B cell (primary cell): ENCODE data around the gene VSIG10L2. TPM values are rescaled to one million over a fixed set of nuclear protein-coding genes. Genes with fewer than 3 reads are reported as not detected.

Experiments used
- ATAC-seq: fragments of 200-7000 bp; cut with Tn5 transposase; one replicate; pipeline ENCODE4 v1.10.0; 2021; ENCODE audit warnings: low read depth, mild to moderate bottlenecking, moderate number of reproducible peaks, moderate library complexity
- CTCF ChIA-PET: fragments of 350-600 bp; sonication (Branson Sonifier 250); formaldehyde crosslinking; loops from one replicate; lab custom pipeline; 2021; ENCODE audit warnings: antibody characterized with exemption, inconsistent platforms; lab: Charles Lee
- POLR2A ChIA-PET: fragments of 350-600 bp; sonication (Branson Sonifier 250); formaldehyde crosslinking; loops from one replicate; lab custom pipeline; 2021; ENCODE audit warnings: antibody characterized with exemption; lab: Charles Lee
- DNase-seq: peaks from one replicate; pipeline ENCODE4 v3.0.0; 2013
- H2AFZ ChIP-seq: 2 replicates; pipeline ENCODE4 v1.6.1; 2012; ENCODE audit warnings: mild to moderate bottlenecking, low read depth, low read length; ENCODE audit not compliant: insufficient read depth, poor library complexity, severe bottlenecking
- H3K27ac ChIP-seq, 2 donors: 1 replicate in 1 of 2; 2 replicates in 1 of 2; pipeline ENCODE4 v1.5.1; 2012 to 2013; ENCODE audit warnings: low read length in 2 of 2, mild to moderate bottlenecking in 2 of 2, moderate library complexity in 1 of 2
- H3K27me3 ChIP-seq, 4 experiments: fragments of 200-600 bp in 1 of 4; sonication (generic) in 1 of 4; replicated peaks in 1 of 4; 1 replicate in 2 of 4; 2 replicates in 2 of 4; pipeline versions ENCODE4 v1.6.1 to v1.7.0; 2013 to 2016; ENCODE audit warnings: low read length in 3 of 4, mild to moderate bottlenecking in 2 of 4, mixed read lengths in 1 of 4, moderate library complexity in 1 of 4; ENCODE audit not compliant: insufficient read depth in 4 of 4, control insufficient read depth in 3 of 4; ENCODE audit errors: control extremely low read depth in 1 of 4
- H3K36me3 ChIP-seq, 2 experiments: replicated peaks in 1 of 2; 1 replicate in 1 of 2; 2 replicates in 1 of 2; pipeline versions ENCODE4 v1.6.1 to v1.7.1; 2013; ENCODE audit warnings: low read length in 1 of 2; ENCODE audit not compliant: insufficient read depth in 2 of 2, control insufficient read depth in 1 of 2; ENCODE audit errors: control extremely low read depth in 1 of 2, extremely low read depth in 1 of 2
- H3K4me1 ChIP-seq, 2 donors: fragments of 200-600 bp in 1 of 2; sonication (generic) in 1 of 2; 1 replicate in 1 of 2; 2 replicates in 1 of 2; pipeline versions ENCODE4 v1.5.1 to v1.6.1; 2013 to 2017; ENCODE audit warnings: low read length in 2 of 2; ENCODE audit not compliant: control insufficient read depth in 2 of 2, insufficient read depth in 2 of 2
- H3K4me2 ChIP-seq: replicated peaks from 2 replicates; pipeline ENCODE3; 2012; ENCODE audit warnings: mild to moderate bottlenecking, low read depth, low read length; ENCODE audit not compliant: poor library complexity, severe bottlenecking
- H3K4me3 ChIP-seq, 5 experiments: fragments of 200-600 bp in 1 of 5; sonication (generic) in 1 of 5; 1 replicate in 3 of 5; 2 replicates in 2 of 5; pipeline versions ENCODE4 v1.5.1 to v1.7.0; 2011 to 2016; ENCODE audit warnings: low read length in 4 of 5, mild to moderate bottlenecking in 4 of 5, low read depth in 2 of 5, control low read depth in 1 of 5, moderate library complexity in 1 of 5; ENCODE audit not compliant: insufficient read depth in 1 of 5; ENCODE audit errors: control extremely low read depth in 1 of 5, extremely low read depth in 1 of 5
- H3K79me2 ChIP-seq: fragments of 200-600 bp; sonication (generic); one replicate; pipeline ENCODE4 v1.6.0; 2016; ENCODE audit warnings: low read length; ENCODE audit not compliant: control insufficient read depth, insufficient read depth
- H3K9ac ChIP-seq: fragments of 200-600 bp; sonication (generic); 2 replicates; pipeline ENCODE4 v1.6.1; 2017; ENCODE audit warnings: mild to moderate bottlenecking, low read length, moderate library complexity
- H3K9me3 ChIP-seq, 3 donors: one replicate each; pipeline versions ENCODE4 v1.6.1 to v1.7.1; 2013; ENCODE audit warnings: low read length in 2 of 3; ENCODE audit not compliant: control insufficient read depth in 2 of 3, insufficient read depth in 1 of 3; ENCODE audit errors: control extremely low read depth in 1 of 3
- H4K20me1 ChIP-seq: 2 replicates; pipeline ENCODE4 v1.6.0; 2012; ENCODE audit warnings: mild to moderate bottlenecking, low read length; ENCODE audit not compliant: insufficient read depth, control insufficient read depth, poor library complexity, severe bottlenecking
- H3K27ac Mint-ChIP-seq: one replicate; pipeline ENCODE4 v1.8.0; 2021; ENCODE audit warnings: mixed read lengths
- H3K27me3 Mint-ChIP-seq: one replicate; pipeline ENCODE4 v1.8.0; 2021; ENCODE audit warnings: mixed read lengths
- H3K4me1 Mint-ChIP-seq: one replicate; pipeline ENCODE4 v1.8.0; 2021; ENCODE audit warnings: mixed read lengths
- H3K4me3 Mint-ChIP-seq: one replicate; pipeline ENCODE4 v1.8.0; 2021; ENCODE audit warnings: mixed read lengths
- H3K9me3 Mint-ChIP-seq: one replicate; pipeline ENCODE4 v1.8.0; 2022; ENCODE audit warnings: mixed read lengths; ENCODE audit not compliant: insufficient read depth
- EZH2 ChIP-seq: IDR thresholded peaks from 2 replicates; pipeline ENCODE4 v1.6.1; 2012; ENCODE audit warnings: borderline replicate concordance, low read depth, mild to moderate bottlenecking, moderate library complexity, low read length; ENCODE audit not compliant: insufficient read depth, poor library complexity, severe bottlenecking
- WGBS: methylation state at CpG from one replicate; pipeline ENCODE4 v1.1.5; 2013; ENCODE audit warnings: missing lambda C conversion rate; ENCODE audit not compliant: insufficient coverage; 5-methylcytosine and 5-hydroxymethylcytosine counted together
- intact Hi-C: fragments of 100-400 bp; cut with micrococcal nuclease; formaldehyde crosslinking; loops from one replicate; pipeline ENCODE4 v1.10.0; 2022
- polyA plus RNA-seq: library from polyadenylated mRNA; depleted of rRNA; stranded (reverse); fragments of >200 nt; gene quantifications from 2 replicates; pipeline ENCODE4 v1.2.3, GENCODE V29; 2012
- total RNA-seq, 2 donors: library from RNA; stranded (reverse); fragments of 120-200 nt in 1 of 2; gene quantifications; 1 replicate in 1 of 2; 2 replicates in 1 of 2; pipeline versions ENCODE4 v1.2.3 to v1.2.4, GENCODE V29; 2013 to 2022
- TF ChIP-seq, protein P1 (sequence below): fragments of 200-600 bp; IDR thresholded peaks from one replicate; pipeline ENCODE4 v1.8.0; 2022; ENCODE audit warnings: antibody characterized with exemption, mild to moderate bottlenecking

The VSIG10L2 gene
- total and polyA plus RNA-seq, 2 donors (not counting 1 experiment from before 2014, with no cell fraction given): not detected

GRCh38 chr11:125950696-125951651 lies 5.1 kb downstream of the VSIG10L2 start:
- Histone ChIP-seq H3K79me2 (no peaks in the 10 kb centered on the region), H2AFZ (no peak overlapping the region), H3K27ac (no peak overlapping the region), H3K4me1 (no peaks in the 10 kb centered on the region), H3K27me3 (no peaks in the 10 kb centered on the region), H4K20me1 (no peaks in the 10 kb centered on the region), H3K9ac (no peak overlapping the region), H3K36me3 (no peaks in the 10 kb centered on the region), H3K4me3 (no peak overlapping the region), H3K9me3 (no peaks in the 10 kb centered on the region), H3K4me2 (no peak overlapping the region)
- no peak overlapping the region for H3K27ac Mint-ChIP-seq
- peaks cover 3% of the 10 kb centered on the region for H3K27me3 Mint-ChIP-seq
- H3K4me3 Mint-ChIP-seq: no peak overlapping the region
- 91% methylated on average over 14 of the region's 15 CpGs for WGBS
- ChIA-PET POLR2A (no interaction called here), CTCF (no interaction called here)
- no peak for TF ChIP-seq EZH2
- TF ChIP-seq, protein P1, sequence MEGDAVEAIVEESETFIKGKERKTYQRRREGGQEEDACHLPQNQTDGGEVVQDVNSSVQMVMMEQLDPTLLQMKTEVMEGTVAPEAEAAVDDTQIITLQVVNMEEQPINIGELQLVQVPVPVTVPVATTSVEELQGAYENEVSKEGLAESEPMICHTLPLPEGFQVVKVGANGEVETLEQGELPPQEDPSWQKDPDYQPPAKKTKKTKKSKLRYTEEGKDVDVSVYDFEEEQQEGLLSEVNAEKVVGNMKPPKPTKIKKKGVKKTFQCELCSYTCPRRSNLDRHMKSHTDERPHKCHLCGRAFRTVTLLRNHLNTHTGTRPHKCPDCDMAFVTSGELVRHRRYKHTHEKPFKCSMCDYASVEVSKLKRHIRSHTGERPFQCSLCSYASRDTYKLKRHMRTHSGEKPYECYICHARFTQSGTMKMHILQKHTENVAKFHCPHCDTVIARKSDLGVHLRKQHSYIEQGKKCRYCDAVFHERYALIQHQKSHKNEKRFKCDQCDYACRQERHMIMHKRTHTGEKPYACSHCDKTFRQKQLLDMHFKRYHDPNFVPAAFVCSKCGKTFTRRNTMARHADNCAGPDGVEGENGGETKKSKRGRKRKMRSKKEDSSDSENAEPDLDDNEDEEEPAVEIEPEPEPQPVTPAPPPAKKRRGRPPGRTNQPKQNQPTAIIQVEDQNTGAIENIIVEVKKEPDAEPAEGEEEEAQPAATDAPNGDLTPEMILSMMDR: no peak
- DNase-seq (no peak), ATAC-seq (no peak)
- intact Hi-C loops: no loop called here
- no peaks in the 10 kb centered on the region for H3K4me1 Mint-ChIP-seq
- H3K9me3 Mint-ChIP-seq: no peaks in the 10 kb centered on the region

DNA sequence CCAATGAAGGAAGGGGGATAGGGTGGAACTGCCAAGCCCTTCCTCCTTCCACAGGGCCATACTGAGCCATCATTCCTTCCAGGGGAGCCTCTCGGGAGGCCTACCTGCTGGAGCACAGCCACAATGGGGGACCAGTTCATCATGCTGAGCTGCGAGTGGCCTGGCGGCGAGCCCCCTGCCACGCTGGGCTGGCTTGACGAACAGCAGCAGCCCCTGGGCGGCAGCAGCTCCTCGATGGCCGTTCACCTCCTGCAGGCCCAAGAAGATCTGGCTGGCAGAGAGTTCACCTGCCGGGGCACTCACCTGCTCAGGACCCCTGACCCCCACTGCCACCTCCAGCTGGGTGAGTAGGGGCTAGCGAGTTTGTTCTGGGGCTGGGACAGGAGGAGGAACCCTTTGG lies 5.9 kb downstream of the VSIG10L2 start:
- Histone ChIP-seq H4K20me1 (no peaks in the 10 kb centered on the region), H3K4me3 (no peak overlapping the region), H3K36me3 (no peaks in the 10 kb centered on the region), H3K27ac (no peak overlapping the region), H3K9me3 (no peaks in the 10 kb centered on the region), H3K79me2 (no peaks in the 10 kb centered on the region), H3K27me3 (no peaks in the 10 kb centered on the region), H3K4me2 (no peak overlapping the region), H3K9ac (no peak overlapping the region), H2AFZ (no peak overlapping the region), H3K4me1 (no peaks in the 10 kb centered on the region)
- H3K4me3 Mint-ChIP-seq: no peak overlapping the region
- intact Hi-C loops: no loop called here
- peaks cover 3% of the 10 kb centered on the region for H3K27me3 Mint-ChIP-seq
- H3K4me1 Mint-ChIP-seq: no peaks in the 10 kb centered on the region
- ChIA-PET POLR2A (no interaction called here), CTCF (no interaction called here)
- ATAC-seq (no peak), DNase-seq (no peak)
- H3K9me3 Mint-ChIP-seq: no peaks in the 10 kb centered on the region
- H3K27ac Mint-ChIP-seq: no peak overlapping the region
- no peak for TF ChIP-seq EZH2
- 68% methylated on average over 9 of the region's 11 CpGs for WGBS
